Measurements from ENCODE around the gene CYB561D2. TPM values are rescaled to one million over a fixed set of nuclear protein-coding genes. Genes with fewer than 3 reads are reported as not detected.

The CYB561D2 gene
- total RNA-seq, 4 donors from 2014 or later: 13.9 to 22.0 (median 18.2) TPM

DNA sequence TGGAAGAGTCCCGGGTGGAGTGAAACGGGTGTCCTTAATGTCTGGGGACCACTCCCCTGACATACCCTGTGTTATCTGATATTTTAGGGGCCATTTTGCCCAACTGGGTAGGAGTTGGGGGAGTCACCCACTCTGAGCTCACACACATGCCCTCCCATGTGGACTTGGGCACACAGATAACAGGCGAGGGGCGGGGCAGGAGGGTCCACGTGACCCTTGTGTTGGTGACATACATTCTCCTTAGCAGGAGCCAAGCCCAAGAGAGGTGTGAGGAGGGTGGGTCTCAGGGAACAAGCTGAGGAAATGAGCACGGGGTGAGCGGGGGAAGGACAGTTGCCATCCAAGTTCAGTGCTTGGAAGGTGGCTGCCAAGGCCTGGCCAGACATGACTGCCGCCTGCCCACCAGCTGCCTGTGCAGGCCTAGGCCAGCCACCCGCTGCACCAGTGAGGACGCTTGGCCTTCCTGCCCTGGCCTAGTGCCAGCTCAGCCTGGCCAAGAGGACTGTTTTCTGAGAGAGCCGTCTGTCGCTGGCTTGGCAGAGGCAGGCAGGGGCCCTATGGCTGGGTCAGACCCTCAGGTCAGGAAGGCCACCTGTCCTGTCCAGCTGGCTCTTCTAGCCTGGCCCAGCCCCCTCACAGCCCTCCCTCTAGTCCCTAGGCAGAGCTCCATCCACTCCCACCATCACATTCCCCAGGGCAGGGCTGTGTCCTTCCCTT is 40.0 kb downstream of the CYB561D2 start:
- TF ChIP-seq, protein P1, sequence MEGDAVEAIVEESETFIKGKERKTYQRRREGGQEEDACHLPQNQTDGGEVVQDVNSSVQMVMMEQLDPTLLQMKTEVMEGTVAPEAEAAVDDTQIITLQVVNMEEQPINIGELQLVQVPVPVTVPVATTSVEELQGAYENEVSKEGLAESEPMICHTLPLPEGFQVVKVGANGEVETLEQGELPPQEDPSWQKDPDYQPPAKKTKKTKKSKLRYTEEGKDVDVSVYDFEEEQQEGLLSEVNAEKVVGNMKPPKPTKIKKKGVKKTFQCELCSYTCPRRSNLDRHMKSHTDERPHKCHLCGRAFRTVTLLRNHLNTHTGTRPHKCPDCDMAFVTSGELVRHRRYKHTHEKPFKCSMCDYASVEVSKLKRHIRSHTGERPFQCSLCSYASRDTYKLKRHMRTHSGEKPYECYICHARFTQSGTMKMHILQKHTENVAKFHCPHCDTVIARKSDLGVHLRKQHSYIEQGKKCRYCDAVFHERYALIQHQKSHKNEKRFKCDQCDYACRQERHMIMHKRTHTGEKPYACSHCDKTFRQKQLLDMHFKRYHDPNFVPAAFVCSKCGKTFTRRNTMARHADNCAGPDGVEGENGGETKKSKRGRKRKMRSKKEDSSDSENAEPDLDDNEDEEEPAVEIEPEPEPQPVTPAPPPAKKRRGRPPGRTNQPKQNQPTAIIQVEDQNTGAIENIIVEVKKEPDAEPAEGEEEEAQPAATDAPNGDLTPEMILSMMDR (IDR thresholded peaks at IDR 0.05; ENCODE audit: low read depth): no peak

DNA sequence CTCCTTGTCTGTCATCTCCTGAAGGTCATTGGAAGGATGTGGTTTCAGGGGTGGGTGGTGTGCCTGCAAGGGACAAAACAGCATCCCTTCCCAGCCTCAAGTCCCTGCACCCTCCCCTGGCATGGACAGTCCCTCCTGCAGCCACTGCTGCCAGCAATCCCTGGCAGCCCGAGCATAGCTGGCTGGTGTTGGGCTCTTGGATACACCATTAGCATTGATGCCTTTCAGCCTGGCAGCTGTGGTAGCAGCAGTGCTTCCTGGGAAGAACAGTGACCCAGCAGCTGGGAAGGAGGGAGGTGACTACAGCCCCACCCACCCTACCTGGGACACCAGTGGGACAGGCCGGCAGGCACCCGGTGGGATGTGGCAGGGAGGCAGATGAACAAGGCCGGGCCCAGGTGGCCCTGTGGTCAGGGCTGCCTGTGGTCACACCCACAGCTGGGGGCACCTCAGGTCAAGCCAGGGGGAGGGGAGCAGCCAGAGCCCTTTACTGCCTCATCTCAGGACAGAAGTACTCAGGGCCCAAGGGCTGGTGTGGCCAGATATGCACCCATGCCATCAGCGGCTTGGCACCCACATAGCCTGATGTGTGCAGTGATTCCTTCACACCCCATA is 41.5 kb downstream of the CYB561D2 start:
- TF ChIP-seq, protein P1 (IDR thresholded peaks at IDR 0.05; ENCODE audit: low read depth): no peak

DNA sequence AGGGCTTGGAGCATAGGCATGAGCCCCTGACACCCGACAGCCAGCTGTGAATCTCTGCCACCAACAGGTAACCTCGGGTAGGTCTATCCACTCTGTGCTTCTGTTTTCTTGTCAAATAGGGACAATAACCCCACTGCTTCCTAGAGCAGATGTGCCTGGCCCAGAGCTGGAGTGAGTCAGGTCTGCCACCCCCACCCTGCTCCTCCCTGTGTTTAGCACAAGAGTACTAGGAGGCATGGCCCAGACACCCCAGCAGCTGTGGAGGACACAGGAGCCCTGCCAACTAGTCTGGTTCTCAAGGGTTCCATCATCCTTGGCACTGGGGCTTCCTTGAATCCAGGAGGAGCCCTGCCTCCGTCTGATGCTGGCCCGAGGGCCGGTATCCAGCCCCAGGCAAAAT is 42.4 kb downstream of the CYB561D2 start:
- TF ChIP-seq, protein P1 (IDR thresholded peaks at IDR 0.05; ENCODE audit: low read depth): no peak

DNA sequence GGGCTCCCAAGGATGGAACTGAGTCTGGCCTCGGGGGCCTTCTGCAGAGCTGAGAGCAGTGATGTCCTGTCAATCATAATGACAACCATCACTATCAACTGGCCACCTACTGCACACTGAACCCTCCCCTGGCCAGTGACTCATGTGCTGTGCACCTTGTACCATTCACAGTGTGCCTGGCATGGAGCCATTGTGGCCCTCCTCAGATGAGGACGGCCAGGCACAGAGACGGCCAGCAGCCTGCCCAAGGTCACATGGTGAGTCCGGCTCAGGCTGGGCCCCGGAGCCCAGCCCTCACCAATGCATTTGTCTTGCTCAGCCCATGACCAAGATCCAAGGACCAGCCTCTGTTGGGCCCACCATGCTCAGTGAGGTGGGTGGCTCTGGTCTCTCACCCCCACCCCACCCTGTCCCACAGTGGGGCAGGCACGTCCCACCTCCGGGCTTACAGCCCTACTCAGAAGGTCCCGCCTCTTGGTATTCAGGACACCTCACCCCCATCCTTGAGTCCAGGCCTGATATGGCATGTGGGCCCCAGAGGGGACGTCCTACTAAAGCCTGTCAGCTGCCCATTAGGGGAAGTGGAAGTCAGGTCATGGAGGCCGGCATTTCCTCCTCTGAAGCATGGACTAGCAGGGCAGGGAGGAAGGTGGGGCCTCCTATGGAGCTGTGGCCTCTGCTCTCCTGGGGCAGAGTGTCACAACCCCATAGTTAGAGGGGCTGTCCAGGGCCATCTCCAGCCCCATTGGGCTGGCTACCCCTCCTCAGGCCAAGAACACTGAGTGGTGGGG is 44.6 kb downstream of the CYB561D2 start:
- TF ChIP-seq, protein P1 (IDR thresholded peaks at IDR 0.05; ENCODE audit: low read depth): no peak

DNA sequence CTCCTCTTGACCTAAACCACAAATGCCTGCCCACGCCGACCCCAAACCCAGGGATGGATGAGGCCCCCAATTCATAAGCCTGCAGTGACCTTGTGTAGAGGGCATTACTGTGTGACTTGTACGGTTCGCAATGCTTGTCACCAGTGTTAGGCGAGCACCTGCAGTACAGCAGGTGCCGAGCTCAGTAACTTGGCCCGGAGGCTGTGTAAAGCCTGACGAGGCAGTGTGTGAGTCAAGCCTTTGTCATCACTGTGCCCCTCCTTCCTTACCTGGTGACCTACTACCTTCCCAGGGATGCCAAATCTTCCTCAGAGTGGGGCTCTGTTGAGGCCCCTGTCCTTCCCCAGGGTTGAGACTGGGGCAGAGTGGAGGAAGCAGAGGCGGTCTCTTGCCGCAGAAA is 45.8 kb downstream of the CYB561D2 start:
- TF ChIP-seq, protein P1 (IDR thresholded peaks at IDR 0.05; ENCODE audit: low read depth): no peak

DNA sequence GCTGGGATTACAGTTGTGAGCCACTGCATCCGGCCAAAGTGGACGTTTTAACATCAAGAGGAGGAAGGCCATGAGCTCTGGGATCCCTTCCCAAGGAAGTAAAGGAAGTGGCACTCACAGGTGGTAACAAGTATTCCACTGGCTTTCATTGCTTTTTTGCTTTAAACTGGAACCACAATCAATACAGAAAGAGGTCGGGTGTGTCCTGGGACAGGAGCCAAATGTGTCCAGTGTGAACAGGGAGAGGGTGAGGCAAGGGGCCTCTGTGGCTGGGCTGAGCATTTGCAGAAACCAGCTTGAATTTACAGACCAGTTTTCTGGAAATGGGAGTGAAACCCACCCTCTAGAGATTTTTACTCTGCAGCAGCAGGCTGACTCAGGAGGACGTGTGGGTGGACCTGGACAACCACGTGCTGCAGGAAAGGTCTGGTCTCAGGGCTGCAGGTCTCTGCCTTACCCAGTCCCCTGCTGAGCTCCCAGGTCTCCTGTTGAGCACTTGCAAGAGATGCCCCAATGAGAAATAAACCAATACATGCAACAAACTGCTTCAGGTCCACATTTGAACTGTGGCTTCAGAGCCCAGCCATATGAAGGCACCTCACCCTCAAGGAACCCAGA is 51.4 kb downstream of the CYB561D2 start:
- TF ChIP-seq, protein P1 (IDR thresholded peaks at IDR 0.05; ENCODE audit: low read depth): no peak

Other genes starting within 250 kb of the CYB561D2 start
- 10 to 100 TPM in 2 of 4 donors, 1 to 10 TPM in 2; 4.6 to 32.8 (median 11.5) TPM for gene SEMA3F, start 195.5 kb upstream of the CYB561D2 start, total RNA-seq
- not detected for gene GNAT1, start 159.3 kb upstream of the CYB561D2 start, total RNA-seq
- gene SLC38A3, start 145.6 kb upstream of the CYB561D2 start, total RNA-seq: not detected
- 100 to 1,000 TPM; 208 to 300 (median 249) TPM for gene GNAI2, start 114.7 kb upstream of the CYB561D2 start, total RNA-seq
- gene SEMA3B, start 81.7 kb upstream of the CYB561D2 start, total RNA-seq: 10 to 100 TPM in 1 of 4 donors, 1 to 10 TPM in 3; 2.4 to 13.7 (median 7.0) TPM
- not detected for gene LSMEM2, start 71.8 kb upstream of the CYB561D2 start, total RNA-seq
- 10 to 100 TPM; 31.6 to 56.4 (median 52.2) TPM for gene IFRD2, start 58.4 kb upstream of the CYB561D2 start, total RNA-seq
- gene HYAL3, start 51.5 kb upstream of the CYB561D2 start, total RNA-seq: 1 to 10 TPM; 1.5 to 5.1 (median 3.4) TPM
- 10 to 100 TPM in 1 of 4 donors, 1 to 10 TPM in 3; 5.2 to 10.4 (median 6.6) TPM for gene NAA80, start 51.5 kb upstream of the CYB561D2 start, total RNA-seq
- 10 to 100 TPM in 1 of 4 donors, 1 to 10 TPM in 3; 3.1 to 13.8 (median 4.7) TPM for gene HYAL1, start 47.3 kb upstream of the CYB561D2 start, total RNA-seq
- 100 to 1,000 TPM in 2 of 4 donors, 10 to 100 TPM in 2; 54.4 to 207 (median 117) TPM for gene HYAL2, start 28.1 kb upstream of the CYB561D2 start, total RNA-seq
- gene TUSC2, start 22.6 kb upstream of the CYB561D2 start, total RNA-seq: 10 to 100 TPM; 17.8 to 27.5 (median 20.7) TPM
- 10 to 100 TPM; 37.0 to 62.8 (median 54.1) TPM for gene RASSF1, start 10.0 kb upstream of the CYB561D2 start, total RNA-seq
- gene ZMYND10, start 5.1 kb upstream of the CYB561D2 start, total RNA-seq: 1 to 10 TPM in 1 of 4 donors, not detected in 3; 1.5 TPM
- 10 to 100 TPM; 14.3 to 18.8 (median 17.5) TPM for gene NPRL2, start 87 bp upstream of the CYB561D2 start, total RNA-seq
- 10 to 100 TPM; 30.5 to 44.5 (median 41.2) TPM for gene TMEM115, start 8.7 kb downstream of the CYB561D2 start, total RNA-seq
- 1 to 10 TPM in 1 of 4 donors, under 1 TPM in 2, not detected in 1; 0.65 to 1.7 (median 0.66) TPM for gene CACNA2D2, start 152.8 kb downstream of the CYB561D2 start, total RNA-seq
- 10 to 100 TPM in 1 of 4 donors, 1 to 10 TPM in 3; 8.0 to 10.6 (median 8.9) TPM for gene C3orf18, start 216.9 kb downstream of the CYB561D2 start, total RNA-seq
- gene HEMK1, start 218.7 kb downstream of the CYB561D2 start, total RNA-seq: 1 to 10 TPM; 5.7 to 7.0 (median 6.1) TPM

Measured in subcutaneous adipose tissue (tissue), 4 donors.